GM19372 (cell line): ENCODE results near the gene IFI30.
A peak's percentile ranks its signal among the peaks of the same experiment; 100 is the strongest.
"Not testable (repeated sequence)": the region's sequence is repeated elsewhere in the genome, so short reads cannot be mapped to it uniquely, and the experiment has no call there.

Source experiments
- ATAC-seq: cut with Tn5 transposase; IDR thresholded peaks from one replicate; pipeline ENCODE4 v1.9.1; 2021; ENCODE audit warnings: mild to moderate bottlenecking, low read depth, moderate library complexity; ENCODE audit not compliant: unreplicated experiment

The IFI30 gene

DNA sequence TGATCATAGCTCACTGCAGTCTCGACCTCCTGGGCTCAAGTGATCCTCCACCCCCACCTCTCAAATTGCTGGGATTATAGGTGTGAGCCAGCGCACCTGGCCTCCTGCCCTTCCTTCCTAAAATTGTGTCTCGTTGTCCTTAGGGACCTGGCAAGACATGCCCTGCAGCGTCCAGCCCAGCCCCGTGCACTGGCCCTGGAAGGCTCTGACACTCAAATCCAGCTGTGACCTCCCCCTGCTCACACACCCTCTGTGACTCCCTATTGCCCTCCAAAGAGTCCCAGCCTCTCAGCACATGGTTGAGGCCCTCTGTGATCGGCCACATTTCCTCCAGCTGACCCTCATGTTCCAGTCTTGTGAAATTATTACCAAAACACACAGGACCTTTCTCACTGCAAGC, 24.3 kb downstream of the IFI30 start:
- no peak for ATAC-seq

DNA sequence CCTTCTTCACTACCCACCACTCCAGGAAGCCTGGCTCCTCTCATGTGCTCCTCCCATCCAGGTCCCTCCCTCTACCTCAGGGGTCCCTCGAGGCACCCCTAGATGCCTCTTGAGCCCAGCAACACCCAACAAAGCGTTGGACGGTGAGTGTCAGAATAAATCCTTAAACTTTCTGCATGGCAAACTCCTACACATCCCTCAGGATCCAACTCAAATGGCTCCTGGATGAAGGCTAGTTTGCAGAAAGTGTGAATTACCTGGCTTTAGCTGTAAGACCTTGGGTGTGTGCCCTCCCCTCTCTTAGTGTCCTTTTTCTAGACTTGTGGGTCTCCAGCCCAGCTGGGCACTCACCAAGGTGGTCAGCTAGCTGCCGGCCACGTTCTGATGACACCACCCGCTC, 24.8 kb downstream of the IFI30 start:
- ATAC-seq = no peak

DNA sequence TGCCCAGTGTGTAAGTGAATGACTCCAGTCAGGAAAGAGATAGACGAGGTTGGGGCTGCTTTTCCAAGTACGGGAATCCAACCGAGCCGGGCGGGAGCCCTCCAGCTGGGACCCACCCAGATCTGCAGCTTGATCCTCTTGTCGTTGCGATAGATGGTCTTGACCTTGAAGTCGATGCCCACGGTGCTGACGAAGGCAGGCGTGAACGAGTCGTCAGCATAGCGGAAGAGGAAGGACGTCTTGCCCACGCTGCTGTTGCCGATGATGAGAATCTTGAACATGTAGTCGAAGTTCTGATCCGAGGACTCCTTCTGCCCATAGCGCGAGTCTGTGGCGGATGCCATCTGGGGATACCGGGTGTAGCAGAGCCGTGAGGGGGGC, 28.8 kb downstream of the IFI30 start:
- ATAC-seq = no peak

DNA sequence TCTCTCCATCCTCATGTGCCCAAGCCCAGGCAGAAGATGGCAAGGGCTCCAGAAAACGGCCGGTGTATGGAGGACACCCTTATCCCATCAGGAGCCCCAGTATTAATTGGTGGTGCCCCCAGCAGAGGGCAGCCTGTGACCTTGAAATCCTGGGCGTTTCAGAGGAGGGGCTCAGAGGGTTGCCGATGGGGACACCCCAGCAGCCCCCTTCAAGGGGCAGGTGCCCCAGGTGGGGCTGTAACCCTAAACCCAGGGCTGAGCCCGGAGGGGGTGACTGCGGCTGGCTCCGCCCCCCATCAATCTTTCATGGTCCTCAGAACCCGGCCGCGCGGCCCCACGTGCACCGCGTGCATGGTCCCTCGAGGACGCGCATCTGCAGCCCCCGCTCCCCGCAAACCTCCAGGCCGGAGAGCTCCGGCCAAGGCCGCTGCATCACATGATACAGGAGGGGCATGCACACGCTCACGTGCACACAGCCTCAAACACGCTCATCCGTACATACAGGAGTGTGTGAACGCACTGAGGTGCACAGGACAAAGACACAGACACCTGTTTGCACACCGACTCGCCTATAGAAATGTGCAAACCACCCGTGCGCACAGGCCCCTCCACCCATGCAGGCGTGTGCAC, 29.3 kb downstream of the IFI30 start:
- ATAC-seq = no peak

DNA sequence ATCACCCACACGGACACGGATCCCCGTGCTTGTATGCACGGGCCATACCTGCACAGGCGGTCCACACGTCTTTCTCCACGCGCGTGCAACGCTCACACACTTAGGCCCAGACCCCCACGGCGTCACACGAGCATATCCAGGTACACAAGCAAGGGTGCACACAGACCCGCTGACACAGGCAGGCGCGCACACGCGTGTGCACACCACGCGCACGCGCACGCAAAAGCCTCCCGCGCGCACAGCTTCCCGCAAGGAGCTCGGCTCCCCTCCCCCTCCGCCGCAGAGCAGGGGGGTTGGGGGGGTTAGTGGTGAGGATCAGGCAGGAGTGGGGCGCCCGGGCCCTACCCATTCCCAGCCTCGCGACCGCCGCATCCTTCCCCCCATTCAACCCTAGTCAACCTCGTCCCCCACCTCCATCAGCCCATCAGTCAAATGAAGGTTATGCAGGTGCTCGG, 29.8 kb downstream of the IFI30 start:
- no peak for ATAC-seq

DNA sequence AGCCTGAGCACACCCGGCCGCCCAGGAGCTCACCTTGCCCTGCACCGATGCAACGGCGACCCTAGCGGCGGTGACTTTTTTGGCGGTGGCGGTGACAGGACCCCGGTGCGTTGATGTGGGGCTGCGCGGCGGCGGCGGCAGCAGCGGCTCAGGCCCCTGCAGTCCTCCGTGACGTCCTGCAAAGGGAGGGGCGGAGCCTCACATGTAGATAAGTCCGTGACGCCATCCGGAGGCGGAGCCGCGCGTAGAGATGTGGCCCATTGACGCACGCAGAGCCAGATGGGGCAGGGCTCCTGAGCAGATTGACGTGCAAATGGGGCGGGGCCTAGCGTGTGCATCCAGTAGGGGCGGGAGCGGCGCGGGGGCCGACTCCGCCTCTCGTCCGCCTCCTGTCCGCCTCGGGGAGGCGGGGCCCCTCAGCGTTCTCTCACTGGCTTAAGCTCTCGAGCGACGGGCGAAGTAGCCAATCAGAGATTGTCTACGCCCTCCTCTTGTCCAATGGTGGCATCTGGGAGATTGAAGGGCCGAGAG, 30.3 kb downstream of the IFI30 start, which contains the start of gene RAB3A:
Gene RAB3A, minus strand, starts transcription at position 180 of the 531 bp plus-strand sequence. CDS start 1,302 bp downstream, outside the sequence.
- ATAC-seq = peak; percentile 90

DNA sequence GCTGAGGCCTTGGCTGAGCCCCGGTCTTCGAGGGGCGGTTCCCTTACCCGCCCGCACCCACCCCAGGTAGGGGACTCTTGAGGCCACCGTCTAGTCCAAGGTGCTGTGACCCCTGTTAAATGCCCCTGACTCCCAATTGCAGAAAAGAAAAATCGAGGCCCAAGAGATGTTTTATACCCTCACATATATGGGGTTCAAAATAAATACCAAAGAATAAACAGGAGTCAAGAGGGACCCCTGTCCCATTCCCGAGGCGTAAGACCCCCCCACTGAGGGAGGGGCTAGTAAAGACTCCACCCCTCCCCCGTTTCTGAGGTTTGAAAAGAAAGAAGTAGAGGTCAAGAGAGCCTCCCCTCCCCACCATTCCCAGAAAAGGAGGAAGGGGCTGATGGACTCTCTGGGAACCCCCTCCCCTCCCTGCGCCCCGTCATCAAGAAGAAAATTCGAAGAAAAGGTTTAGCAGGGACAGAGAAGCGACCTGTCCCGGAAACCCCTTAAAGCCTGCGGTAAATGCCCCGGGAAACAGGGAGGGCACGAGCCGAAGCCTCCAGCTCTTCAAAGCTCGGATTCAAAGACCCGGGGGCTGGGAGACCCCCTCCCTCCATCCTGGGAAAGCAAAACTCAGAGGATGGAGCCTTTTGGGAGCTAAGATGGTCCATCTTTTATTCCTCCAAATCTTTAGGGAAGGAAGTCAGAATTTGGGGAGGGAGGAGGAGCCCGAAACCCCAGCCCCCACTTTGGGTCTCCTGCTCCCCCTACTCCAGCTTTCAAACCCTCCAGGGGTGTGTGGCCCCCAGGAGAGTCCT, 31.0 kb downstream of the IFI30 start:
- ATAC-seq = peak; percentile 8

DNA sequence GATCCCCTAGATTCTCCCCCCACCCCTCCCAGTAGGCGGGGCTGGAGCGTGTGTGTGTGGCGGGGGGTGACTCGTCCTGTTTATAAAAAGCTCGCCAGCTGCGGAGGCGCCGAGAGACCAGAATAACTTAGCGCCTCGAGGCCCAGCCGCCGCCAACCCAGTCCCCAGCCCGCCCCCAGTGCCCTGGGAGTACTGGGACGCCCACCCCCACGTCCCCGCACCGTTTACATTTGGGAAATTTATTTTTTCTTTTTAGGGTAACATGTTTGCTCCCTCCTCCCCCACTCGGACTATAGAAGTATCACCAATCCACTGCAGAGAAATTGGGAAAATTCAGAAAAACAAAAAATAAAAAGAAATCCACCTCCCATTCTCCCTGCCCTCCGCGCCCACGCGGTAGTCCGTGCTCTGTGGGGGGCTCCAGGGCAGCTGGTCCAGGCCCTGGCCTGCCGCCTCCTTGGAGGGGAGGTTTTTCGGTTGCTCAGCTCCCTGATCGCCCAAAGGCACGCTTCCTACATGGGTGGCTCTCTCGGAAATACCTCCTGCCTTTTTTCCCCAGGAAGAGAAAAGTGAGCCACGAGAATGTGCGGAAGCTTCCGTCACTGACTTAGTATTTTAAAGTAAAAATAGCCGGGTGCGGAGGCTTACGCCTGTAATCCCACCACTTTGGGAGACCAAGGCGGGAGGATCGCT, 31.7 kb downstream of the IFI30 start:
- no peak for ATAC-seq

DNA sequence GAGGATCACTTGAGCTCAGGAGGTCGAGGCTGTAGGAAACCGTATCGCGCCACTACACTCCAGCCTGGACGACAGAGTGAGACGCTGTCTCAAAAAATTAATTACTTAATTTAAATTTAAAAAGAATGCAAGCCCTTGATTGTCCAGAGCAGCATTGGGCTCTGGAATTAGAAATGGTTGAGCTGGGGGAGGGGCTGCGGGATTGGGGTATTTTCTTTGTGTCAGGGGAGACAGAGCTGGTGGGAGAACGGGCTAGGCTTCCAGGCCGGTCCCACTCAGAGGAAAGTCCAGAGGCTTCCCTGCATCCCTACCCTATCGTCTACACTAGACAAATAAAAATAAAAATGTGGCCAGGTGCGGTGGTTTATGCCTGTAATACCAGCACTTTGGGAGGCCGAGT, 32.4 kb downstream of the IFI30 start:
- ATAC-seq = no peak

DNA sequence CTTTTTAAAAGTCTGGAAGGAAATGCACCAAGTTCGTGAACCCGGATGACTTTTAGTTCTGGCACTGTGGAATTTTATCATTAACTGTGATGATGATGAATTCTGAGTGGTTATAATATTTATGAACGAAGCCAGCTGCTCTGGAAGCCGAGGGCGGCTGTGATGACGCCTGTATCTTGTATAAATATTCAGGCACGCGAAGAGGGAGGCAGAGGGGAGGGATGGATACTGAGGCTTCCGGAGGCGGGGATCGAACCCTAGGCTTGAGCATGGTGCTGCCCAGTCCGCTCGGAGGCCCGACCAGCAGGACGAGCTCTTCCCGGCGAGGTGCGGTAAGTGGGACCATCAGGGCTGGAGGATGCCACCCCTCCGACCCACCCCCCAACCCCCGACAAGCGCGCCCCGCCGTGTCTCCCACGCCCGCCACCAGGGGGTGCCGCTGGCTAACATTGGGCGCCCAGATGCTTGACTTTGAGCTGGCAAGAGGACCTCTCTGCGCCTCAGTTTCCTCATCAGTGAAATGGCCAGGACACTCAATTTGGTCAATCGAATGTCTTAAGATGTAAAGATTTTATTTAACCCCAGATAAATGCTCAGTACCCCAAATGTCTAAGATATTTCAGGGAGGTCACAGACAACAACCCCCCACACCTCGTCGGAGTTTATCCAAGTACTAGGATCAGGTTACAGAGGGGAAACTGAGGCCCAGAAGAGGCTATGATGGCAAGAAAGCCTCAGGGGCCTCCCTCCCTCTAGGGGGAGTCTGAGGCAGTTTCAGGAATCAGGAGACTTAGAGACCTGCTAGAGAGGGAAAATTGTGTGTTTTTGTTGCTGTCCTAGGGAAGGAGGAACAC, 34.7 kb downstream of the IFI30 start:
- ATAC-seq = no peak

DNA sequence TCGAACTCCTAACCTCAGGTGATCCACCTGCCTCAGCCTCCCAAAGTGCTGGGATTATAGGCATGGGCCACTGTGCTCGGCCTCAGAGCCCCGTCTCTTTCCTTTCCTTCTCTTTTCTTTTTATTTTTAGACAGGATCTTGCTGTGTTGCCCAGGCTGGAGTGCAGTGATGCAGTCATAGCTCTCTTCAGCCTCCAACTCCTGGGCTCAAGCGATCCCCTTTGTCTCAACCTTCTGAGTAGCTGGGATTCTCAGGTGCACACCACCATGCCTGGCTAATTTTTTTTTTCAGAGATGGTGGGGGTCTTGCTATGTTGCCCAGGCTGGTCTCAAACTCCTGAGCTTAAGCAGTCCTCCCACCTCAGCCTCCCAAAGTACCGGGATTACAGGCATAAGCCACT, 36.3 kb downstream of the IFI30 start:
- ATAC-seq = not testable (repeated sequence)

DNA sequence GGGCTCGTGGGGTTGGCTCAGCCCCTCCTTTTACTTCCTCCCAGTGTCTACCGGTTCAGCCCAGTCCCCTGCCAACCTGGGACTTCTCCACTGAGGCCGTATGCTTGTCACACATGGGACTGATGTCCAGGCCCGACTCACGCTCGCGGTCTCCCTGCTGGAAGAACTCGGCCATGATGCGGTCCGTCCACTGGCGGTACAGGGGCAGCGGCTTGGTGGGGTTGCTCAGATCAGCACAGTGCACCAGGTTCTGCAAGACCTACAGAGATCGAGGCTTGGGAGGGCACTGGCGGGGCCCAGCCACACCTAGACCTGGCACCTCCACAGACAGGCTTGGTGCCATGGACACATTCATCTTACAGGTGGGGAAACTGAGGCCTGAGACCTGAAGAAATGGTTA, 38.1 kb downstream of the IFI30 start:
- no peak for ATAC-seq

DNA sequence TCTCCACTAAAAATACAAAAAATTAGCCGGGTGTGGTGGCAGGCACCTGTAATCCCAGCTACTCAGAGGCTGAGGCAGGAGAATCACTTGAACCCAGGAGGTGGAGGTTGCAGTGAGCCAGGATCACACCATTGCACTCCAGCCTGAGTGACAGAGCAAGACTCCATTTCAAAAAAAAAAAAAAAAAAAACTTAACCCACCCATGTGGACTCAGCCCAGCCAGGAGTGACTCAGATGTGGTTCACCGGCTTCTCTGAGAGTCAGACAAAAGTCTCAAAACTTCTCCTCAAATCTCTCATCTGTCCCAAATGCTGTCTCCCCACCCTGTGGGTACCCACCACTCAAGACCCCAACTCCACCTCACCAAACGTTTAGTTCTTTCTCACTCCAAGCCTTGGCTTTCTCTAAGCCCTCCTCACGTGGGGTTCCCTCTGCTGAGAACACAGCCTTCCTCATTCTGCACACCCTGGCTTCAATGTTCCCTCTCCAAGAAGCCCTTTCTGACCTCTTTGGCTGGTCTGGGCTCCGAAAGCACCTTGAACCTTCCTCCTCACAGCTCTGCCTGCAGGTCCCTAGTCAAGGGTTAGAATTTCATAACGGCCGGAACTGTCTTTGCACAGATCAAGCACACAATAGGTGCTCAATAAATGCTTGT, 41.3 kb downstream of the IFI30 start:
- no peak for ATAC-seq

DNA sequence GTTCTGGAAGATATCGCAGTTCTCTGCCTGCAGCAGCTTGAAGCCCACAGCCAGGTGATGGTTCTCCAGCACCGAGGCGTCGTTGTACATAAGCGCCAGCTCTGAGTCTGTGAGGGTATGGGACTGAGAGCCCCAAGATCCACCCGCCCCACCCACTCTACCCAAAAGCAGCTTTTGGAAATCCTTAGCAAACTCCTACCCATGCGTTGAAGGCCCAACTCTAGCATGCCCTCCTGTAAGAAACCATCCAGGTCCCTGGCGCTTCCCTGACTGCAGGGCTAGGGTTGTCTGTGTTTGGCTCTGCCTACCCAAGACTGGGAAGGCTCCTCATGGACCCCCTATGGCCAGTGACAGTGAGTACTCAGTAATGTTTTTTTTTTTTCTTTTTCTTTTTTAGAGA, 43.2 kb downstream of the IFI30 start:
- no peak for ATAC-seq

DNA sequence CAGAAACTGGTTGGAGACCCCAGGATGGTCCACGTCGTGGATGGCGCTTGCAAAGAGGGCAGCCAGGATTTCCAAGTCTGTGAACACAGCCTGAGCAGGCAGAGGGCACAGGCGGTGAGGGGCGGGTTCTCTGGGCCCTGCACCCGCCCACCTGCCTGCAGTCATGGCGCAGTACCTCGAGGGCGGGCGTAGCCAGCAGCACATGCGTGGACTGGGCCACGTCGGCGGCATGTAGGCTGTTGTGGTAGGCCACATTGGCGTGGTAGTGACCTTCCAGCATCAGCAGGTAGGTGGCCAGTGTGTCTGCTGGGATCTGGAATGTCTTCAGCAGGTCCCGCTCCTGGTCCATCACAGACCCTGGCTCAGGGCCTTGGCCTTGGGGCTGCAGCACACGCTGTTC, 44.5 kb downstream of the IFI30 start:
- no peak for ATAC-seq

DNA sequence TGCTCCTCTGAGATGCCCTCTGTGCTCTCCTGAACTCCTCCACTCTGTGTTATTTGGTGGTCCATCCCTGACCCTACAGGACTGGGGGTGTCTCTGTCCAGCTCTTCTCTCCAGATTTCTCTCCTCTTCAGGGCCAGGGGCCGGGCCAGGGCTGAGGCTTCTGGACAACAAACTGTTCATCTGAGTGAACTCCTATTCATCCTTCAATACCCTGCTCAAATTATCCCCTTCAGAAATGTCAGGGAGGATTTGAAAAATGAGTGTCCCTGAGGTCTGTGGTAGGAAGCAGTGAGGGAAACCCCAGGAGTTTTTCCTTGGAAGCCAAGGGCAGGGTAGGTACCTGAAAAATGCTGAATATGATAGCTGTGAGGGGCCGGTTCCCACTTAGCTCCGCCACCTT, 45.0 kb downstream of the IFI30 start:
- ATAC-seq = no peak

DNA sequence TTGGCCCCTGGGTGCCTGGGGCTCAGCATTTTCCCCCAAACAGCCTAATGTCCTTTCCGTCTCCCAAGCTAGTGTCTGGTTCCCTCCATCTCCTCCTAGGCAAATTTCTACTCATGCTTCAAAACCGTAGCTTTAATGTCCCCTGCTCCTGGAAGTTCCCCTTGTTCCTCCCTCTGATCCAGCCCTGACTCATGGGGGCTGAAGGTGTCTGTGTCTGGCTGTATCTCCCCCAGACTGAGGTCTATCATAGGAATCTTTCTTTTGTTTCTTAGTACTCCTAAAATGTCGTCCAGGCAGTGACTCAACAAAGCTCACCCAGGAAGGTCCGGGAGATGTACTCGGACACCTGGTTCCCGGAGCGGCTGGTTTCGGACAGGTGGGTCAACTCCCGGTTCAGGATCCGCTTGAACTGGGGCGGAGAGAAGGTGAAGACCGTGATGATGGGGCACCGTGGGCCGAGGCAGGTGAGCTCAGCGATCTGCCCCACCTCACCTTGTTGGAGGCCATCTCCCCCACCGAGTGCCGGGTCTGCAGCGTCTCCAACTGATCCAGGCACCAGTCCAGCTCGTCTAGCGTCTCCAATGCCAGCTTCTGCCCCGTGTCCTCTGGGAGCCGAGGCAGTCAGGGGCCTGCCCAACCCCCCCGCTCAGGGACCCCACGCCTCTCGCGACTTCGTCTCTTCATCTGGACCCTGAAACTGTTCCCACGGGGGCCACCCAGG, 46.5 kb downstream of the IFI30 start:
- no peak for ATAC-seq

DNA sequence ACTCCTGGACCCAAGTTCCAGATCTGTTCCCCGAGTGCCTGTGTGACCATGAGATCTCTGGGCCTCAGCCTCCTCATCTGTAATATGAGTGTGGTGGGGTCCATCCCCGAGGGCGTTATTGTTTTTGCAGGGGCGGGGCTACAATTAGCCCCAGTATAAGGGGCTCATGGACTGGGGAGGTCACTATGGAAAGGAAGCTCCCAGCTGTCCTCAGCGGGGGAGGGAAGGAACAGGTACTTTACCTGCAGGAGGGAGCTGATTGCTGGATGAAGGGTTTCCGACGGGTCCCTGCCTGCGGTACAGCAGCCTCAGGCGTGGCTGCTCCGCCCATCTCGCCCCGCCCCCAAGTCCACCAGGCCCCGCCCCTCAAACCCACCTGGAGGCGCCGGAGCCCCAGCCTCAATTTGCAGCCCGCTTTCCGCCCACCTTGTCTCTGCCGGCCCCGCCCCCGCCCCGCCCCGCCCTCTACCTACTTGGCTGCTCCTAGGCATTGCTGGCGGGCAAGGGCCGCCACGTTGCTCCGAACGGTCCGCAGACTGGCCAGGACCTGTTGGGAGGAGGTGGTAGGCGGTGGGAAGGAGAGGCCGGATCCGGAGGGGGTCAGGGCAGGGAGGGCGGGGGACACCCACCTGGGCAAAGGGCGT, 47.1 kb downstream of the IFI30 start:
- ATAC-seq = no peak
